GM23338 (cell line): Measurements from ENCODE around the gene MRPS27. TPM values are rescaled to one million over a fixed set of nuclear protein-coding genes. Genes with fewer than 3 reads are reported as not detected.

Experiments
- ATAC-seq: fragments of 200-7000 bp; cut with Tn5 transposase; 3 replicates; pipeline ENCODE4 v1.9.1; 2020
- DNase-seq: peaks from one replicate; pipeline ENCODE4 v3.0.0-alpha.2; 2015; ENCODE audit warnings: low spot score
- H2AFZ ChIP-seq: fragments of 200-600 bp; sonication (generic); 2 replicates; pipeline ENCODE4 v1.8.0; 2016; ENCODE audit warnings: antibody characterized with exemption, mild to moderate bottlenecking, moderate library complexity
- H3F3A ChIP-seq: fragments of 200-600 bp; sonication (generic); replicated peaks from 2 replicates; pipeline ENCODE4 v1.8.0; 2017; ENCODE audit warnings: antibody characterized with exemption, mixed run types, low read depth
- H3K27ac ChIP-seq: fragments of 200-600 bp; sonication (generic); 2 replicates; pipeline ENCODE4 v1.6.1; 2016; ENCODE audit warnings: low read depth
- H3K27me3 ChIP-seq: fragments of 200-600 bp; sonication (generic); 2 replicates; pipeline ENCODE4 v1.8.0; 2016; ENCODE audit warnings: mild to moderate bottlenecking, mixed run types, moderate library complexity; ENCODE audit not compliant: insufficient read depth
- H3K36me3 ChIP-seq: fragments of 200-600 bp; sonication (generic); 2 replicates; pipeline ENCODE4 v1.8.0; 2016; ENCODE audit warnings: mild to moderate bottlenecking; ENCODE audit not compliant: insufficient read depth
- H3K4me1 ChIP-seq: fragments of 200-600 bp; sonication (generic); 2 replicates; pipeline ENCODE4 v1.8.0; 2016; ENCODE audit warnings: mild to moderate bottlenecking, moderate library complexity; ENCODE audit not compliant: insufficient read depth
- H3K4me2 ChIP-seq: fragments of 200-600 bp; sonication (generic); 2 replicates; pipeline ENCODE4 v1.7.1; 2017; ENCODE audit warnings: mixed run types
- H3K4me3 ChIP-seq: fragments of 200-600 bp; sonication (generic); 2 replicates; pipeline ENCODE4 v1.6.1; 2016; ENCODE audit warnings: mixed run types
- H3K79me2 ChIP-seq: fragments of 200-600 bp; sonication (generic); replicated peaks from 2 replicates; pipeline ENCODE4 v1.8.0; 2017; ENCODE audit warnings: mild to moderate bottlenecking; ENCODE audit not compliant: insufficient read depth
- H3K9me2 ChIP-seq: fragments of 200-600 bp; sonication (generic); 2 replicates; pipeline ENCODE4 v1.8.0; 2017; ENCODE audit not compliant: insufficient read depth
- H4K20me1 ChIP-seq: fragments of 200-600 bp; sonication (generic); replicated peaks from 2 replicates; pipeline ENCODE4 v1.8.0; 2017; ENCODE audit warnings: mild to moderate bottlenecking; ENCODE audit not compliant: insufficient read depth
- H3K27ac Mint-ChIP-seq: 2 replicates; pipeline ENCODE4 v1.8.0; 2020; ENCODE audit warnings: inconsistent platforms, mild to moderate bottlenecking, moderate library complexity, mixed read lengths
- H3K27me3 Mint-ChIP-seq: 3 replicates; pipeline ENCODE4 v1.8.0; 2022; ENCODE audit warnings: low read depth, mild to moderate bottlenecking, moderate library complexity, mixed read lengths, inconsistent platforms; ENCODE audit not compliant: insufficient read depth, poor library complexity
- H3K36me3 Mint-ChIP-seq: 3 replicates; pipeline ENCODE4 v1.8.0; 2021; ENCODE audit warnings: low read depth, mild to moderate bottlenecking, inconsistent platforms, moderate library complexity, mixed read lengths
- H3K4me1 Mint-ChIP-seq: 3 replicates; pipeline ENCODE4 v1.8.0; 2020; ENCODE audit warnings: mild to moderate bottlenecking, inconsistent platforms, mixed read lengths
- H3K4me3 Mint-ChIP-seq: 3 replicates; pipeline ENCODE4 v1.8.0; 2021; ENCODE audit warnings: moderate library complexity, mild to moderate bottlenecking, inconsistent platforms, mixed read lengths
- H3K9me3 Mint-ChIP-seq: 3 replicates; pipeline ENCODE4 v1.8.0; 2020; ENCODE audit warnings: moderate library complexity, mild to moderate bottlenecking, inconsistent platforms, mixed read lengths
- CREB1 ChIP-seq: fragments of 250-450 bp; sonication (Bioruptor Pico); IDR thresholded peaks from 2 replicates; pipeline ENCODE4 v1.5.0; 2020; ENCODE audit warnings: low read depth, mild to moderate bottlenecking, moderate library complexity
- CTCF ChIP-seq, 2 experiments: fragments of 200-600 bp in 1 of 2; sonication (generic) in 1 of 2; conservative IDR thresholded peaks; 2 replicates each; pipeline versions ENCODE4 v1.5.1 to v1.6.1; 2016 to 2017; ENCODE audit warnings: antibody characterized with exemption in 2 of 2, low read depth in 2 of 2, mild to moderate bottlenecking in 2 of 2, moderate library complexity in 1 of 2
- ETS1 ChIP-seq: IDR thresholded peaks from 2 replicates; pipeline ENCODE4 v1.6.1; 2016; ENCODE audit warnings: antibody characterized with exemption
- EZH2 ChIP-seq: fragments of 200-600 bp; sonication (generic); IDR thresholded peaks from one replicate; pipeline ENCODE4 v1.8.0; 2017; ENCODE audit warnings: antibody characterized with exemption, mild to moderate bottlenecking, low read depth; ENCODE audit not compliant: unreplicated experiment
- EZH2phosphoT487 ChIP-seq: fragments of 200-600 bp; sonication (generic); IDR thresholded peaks from one replicate; pipeline ENCODE4 v1.8.1; 2018; ENCODE audit warnings: antibody characterized with exemption; ENCODE audit not compliant: unreplicated experiment
- JUNB ChIP-seq: IDR thresholded peaks from one replicate; pipeline ENCODE4 v1.6.1; 2016; ENCODE audit warnings: antibody characterized with exemption; ENCODE audit not compliant: unreplicated experiment
- NANOG ChIP-seq: IDR thresholded peaks from 2 replicates; pipeline ENCODE4 v1.6.1; 2016; ENCODE audit warnings: antibody characterized with exemption, borderline replicate concordance
- POLR2AphosphoS5 ChIP-seq: IDR thresholded peaks from 2 replicates; pipeline ENCODE4 v1.6.1; 2016; ENCODE audit warnings: antibody characterized with exemption, low read depth
- REST ChIP-seq: IDR thresholded peaks from one replicate; pipeline ENCODE4 v1.6.1; 2018; ENCODE audit warnings: antibody characterized with exemption; ENCODE audit not compliant: unreplicated experiment
- STAT1 ChIP-seq: IDR thresholded peaks from one replicate; pipeline ENCODE4 v1.6.1; 2016; ENCODE audit warnings: antibody characterized with exemption; ENCODE audit not compliant: unreplicated experiment
- ZNF114 ChIP-seq: fragments of 250-450 bp; sonication (Bioruptor Pico); IDR thresholded peaks from 2 replicates; pipeline ENCODE4 v1.5.0; 2020; ENCODE audit warnings: mild to moderate bottlenecking, moderate library complexity
- ZNF331 ChIP-seq: fragments of 250-450 bp; sonication (Bioruptor Pico); IDR thresholded peaks from 2 replicates; pipeline ENCODE4 v1.5.0; 2020; ENCODE audit warnings: low read depth, mild to moderate bottlenecking, moderate library complexity
- ZNF462 ChIP-seq: fragments of 250-450 bp; sonication (Bioruptor Pico); IDR thresholded peaks from 2 replicates; pipeline ENCODE4 v1.5.0; 2020; ENCODE audit warnings: mild to moderate bottlenecking, moderate library complexity
- polyA plus RNA-seq: library from polyadenylated mRNA; unstranded; fragments of >200 nt; fragmentation: Nextera tagmentation; extraction: Ambion mirVana; gene quantifications from 2 replicates; pipeline ENCODE4 v1.2.1, GENCODE V29; 2016
- total RNA-seq: library from RNA; depleted of rRNA; stranded (reverse); fragments of >200 nt; shearing (Covaris generic); gene quantifications from 2 replicates; pipeline ENCODE4 v1.2.3, GENCODE V29; 2014

The MRPS27 gene
- total and polyA plus RNA-seq, 2 experiments from 2014 or later: 53.2 to 141 TPM

GRCh38 chr5:72244862-72245371 is 75.1 kb downstream of the MRPS27 start:
- no peak overlapping the region for H2AFZ ChIP-seq
- ATAC-seq: peak; percentile 86
- H3K79me2 ChIP-seq: peaks cover 40% of the 10 kb centered on the region
- Mint-ChIP-seq H3K27ac (peak overlapping the region; percentile 23; the same call in 1 of the 2 replicates), H3K4me3 (no peak overlapping the region), H3K9me3 (no peaks in the 10 kb centered on the region), H3K27me3 (peaks cover 2% of the 10 kb centered on the region), H3K4me1 (peaks cover 75% of the 10 kb centered on the region), H3K36me3 (no peaks in the 10 kb centered on the region; the same call in 2 of the 3 replicates)
- no peaks in the 10 kb centered on the region for H4K20me1 ChIP-seq
- H3K36me3 ChIP-seq: no peaks in the 10 kb centered on the region
- H3K4me2 ChIP-seq: no peak overlapping the region
- no peaks in the 10 kb centered on the region for H3F3A ChIP-seq
- TF ChIP-seq NANOG: no peak
- TF ChIP-seq JUNB: no peak
- no peak for TF ChIP-seq ZNF331 (CRISPR knock-in tag)
- TF ChIP-seq STAT1: no peak
- no peak for TF ChIP-seq CREB1 (CRISPR knock-in tag)
- no peak for TF ChIP-seq EZH2phosphoT487
- no peak for TF ChIP-seq POLR2AphosphoS5
- TF ChIP-seq REST: no peak
- TF ChIP-seq EZH2: no peak
- no peak for TF ChIP-seq ZNF114 (CRISPR knock-in tag)
- peak; percentile 34 to 56; a peak in 3 of 4 replicates for TF ChIP-seq CTCF (conservative IDR thresholded peaks at IDR 0.05; ENCODE audit: low read depth in 2 of 2)
- no peak for TF ChIP-seq ETS1
- peak; percentile 59; the same call in 1 of the 2 replicates for TF ChIP-seq ZNF462
- no peaks in the 10 kb centered on the region for H3K27me3 ChIP-seq
- peak; percentile 67 for DNase-seq
- no peaks in the 10 kb centered on the region for H3K9me2 ChIP-seq
- no peak overlapping the region for H3K4me3 ChIP-seq
- H3K4me1 ChIP-seq: peaks cover 28% of the 10 kb centered on the region
- H3K27ac ChIP-seq: 0 out of 2 replicates have a peak overlapping the region, but pooled peaks have one; percentile 30
